OCI-LY1 (cell line): ENCODE results near the gene STX8.

Experiments used
- H2AFZ ChIP-seq: fragments of 200-600 bp; sonication (generic), shearing (Covaris generic); 2 replicates; pipeline ENCODE4 v1.6.0; 2014; ENCODE audit warnings: antibody characterized with exemption, mild to moderate bottlenecking, low read length
- H3F3A ChIP-seq: fragments of 200-600 bp; sonication (generic), shearing (Covaris generic); 2 replicates; pipeline ENCODE4 v1.6.0; 2014; ENCODE audit warnings: mild to moderate bottlenecking, antibody characterized with exemption, low read length, moderate library complexity; ENCODE audit not compliant: insufficient read depth
- H3K27ac ChIP-seq: fragments of 200-600 bp; sonication (generic); 2 replicates; pipeline ENCODE4 v1.5.1; 2014; ENCODE audit warnings: low read length, mixed run types, mild to moderate bottlenecking, low read depth; ENCODE audit not compliant: poor library complexity, severe bottlenecking
- H3K27me3 ChIP-seq: fragments of 200-600 bp; sonication (generic); 2 replicates; pipeline ENCODE4 v1.6.0; 2014; ENCODE audit warnings: antibody characterized with exemption, mild to moderate bottlenecking, low read length, moderate library complexity; ENCODE audit not compliant: insufficient read depth
- H3K36me3 ChIP-seq: fragments of 200-600 bp; sonication (generic); 2 replicates; pipeline ENCODE4 v1.6.1; 2014; ENCODE audit warnings: mild to moderate bottlenecking, antibody characterized with exemption, low read length, moderate library complexity, mixed read lengths; ENCODE audit not compliant: insufficient read depth
- H3K4me1 ChIP-seq: fragments of 200-600 bp; sonication (generic); 2 replicates; pipeline ENCODE4 v1.5.1; 2014; ENCODE audit warnings: mild to moderate bottlenecking, low read length, moderate library complexity; ENCODE audit not compliant: insufficient read depth, severe bottlenecking
- H3K4me2 ChIP-seq: fragments of 200-600 bp; sonication (generic), shearing (Covaris generic); 2 replicates; pipeline ENCODE4 v1.6.1; 2014; ENCODE audit warnings: low read length
- H3K4me3 ChIP-seq: fragments of 200-600 bp; sonication (generic); 2 replicates; pipeline ENCODE4 v1.5.1; 2014; ENCODE audit warnings: low read length, low read depth, mild to moderate bottlenecking, mixed read lengths; ENCODE audit not compliant: poor library complexity, severe bottlenecking
- H3K79me2 ChIP-seq: fragments of 200-600 bp; shearing (Covaris generic); 2 replicates; pipeline ENCODE4 v1.6.1; 2016; ENCODE audit warnings: mixed run types, low read length, mixed read lengths; ENCODE audit not compliant: insufficient read depth
- H3K9ac ChIP-seq: fragments of 200-600 bp; sonication (generic), shearing (Covaris generic); 2 replicates; pipeline ENCODE4 v1.6.1; 2014; ENCODE audit warnings: mild to moderate bottlenecking, low read length, mixed read lengths
- H3K9me2 ChIP-seq: fragments of 200-600 bp; sonication (generic), shearing (Covaris generic); 2 replicates; pipeline ENCODE4 v1.6.1; 2014; ENCODE audit warnings: low read depth, mild to moderate bottlenecking, low read length, mixed read lengths
- H3K9me3 ChIP-seq: fragments of 200-600 bp; shearing (Covaris generic); 2 replicates; pipeline ENCODE4 v1.6.1; 2014; ENCODE audit warnings: low read length, mixed read lengths
- H4K20me1 ChIP-seq: fragments of 200-600 bp; sonication (generic), shearing (Covaris generic); 2 replicates; pipeline ENCODE4 v1.6.0; 2016; ENCODE audit warnings: mild to moderate bottlenecking, low read length; ENCODE audit not compliant: insufficient read depth
- EZH2 ChIP-seq: fragments of 200-600 bp; sonication (generic), shearing (Covaris generic); IDR thresholded peaks from 2 replicates; pipeline ENCODE4 v1.8.0; 2017; ENCODE audit warnings: borderline replicate concordance, mixed run types, mild to moderate bottlenecking, antibody characterized with exemption, low read length, moderate library complexity, mixed read lengths
- TF ChIP-seq, protein P1 (sequence below): fragments of 200-600 bp; sonication (generic), shearing (Covaris generic); IDR thresholded peaks from 2 replicates; pipeline ENCODE4 v1.5.1; 2017; ENCODE audit warnings: mild to moderate bottlenecking, antibody characterized with exemption, low read length, moderate library complexity, mixed read lengths

STX8 gene

GRCh38 chr17:9233761-9234160 lies 341.9 kb downstream of the STX8 start:
- Histone ChIP-seq H3K27me3 (0 out of 2 replicates have a peak, but pooled peaks cover under 1% of the 10 kb centered on the region), H3K79me2 (no peaks in the 10 kb centered on the region), H4K20me1 (no peaks in the 10 kb centered on the region), H3K4me2 (no peak overlapping the region), H3K27ac (no peak overlapping the region), H3K9ac (no peak overlapping the region), H3K36me3 (no peaks in the 10 kb centered on the region), H2AFZ (no peak overlapping the region), H3K4me3 (no peak overlapping the region), H3F3A (no peaks in the 10 kb centered on the region), H3K4me1 (no peaks in the 10 kb centered on the region), H3K9me3 (no peaks in the 10 kb centered on the region), H3K9me2 (no peaks in the 10 kb centered on the region)
- no peak for TF ChIP-seq EZH2
- TF ChIP-seq, protein P1, sequence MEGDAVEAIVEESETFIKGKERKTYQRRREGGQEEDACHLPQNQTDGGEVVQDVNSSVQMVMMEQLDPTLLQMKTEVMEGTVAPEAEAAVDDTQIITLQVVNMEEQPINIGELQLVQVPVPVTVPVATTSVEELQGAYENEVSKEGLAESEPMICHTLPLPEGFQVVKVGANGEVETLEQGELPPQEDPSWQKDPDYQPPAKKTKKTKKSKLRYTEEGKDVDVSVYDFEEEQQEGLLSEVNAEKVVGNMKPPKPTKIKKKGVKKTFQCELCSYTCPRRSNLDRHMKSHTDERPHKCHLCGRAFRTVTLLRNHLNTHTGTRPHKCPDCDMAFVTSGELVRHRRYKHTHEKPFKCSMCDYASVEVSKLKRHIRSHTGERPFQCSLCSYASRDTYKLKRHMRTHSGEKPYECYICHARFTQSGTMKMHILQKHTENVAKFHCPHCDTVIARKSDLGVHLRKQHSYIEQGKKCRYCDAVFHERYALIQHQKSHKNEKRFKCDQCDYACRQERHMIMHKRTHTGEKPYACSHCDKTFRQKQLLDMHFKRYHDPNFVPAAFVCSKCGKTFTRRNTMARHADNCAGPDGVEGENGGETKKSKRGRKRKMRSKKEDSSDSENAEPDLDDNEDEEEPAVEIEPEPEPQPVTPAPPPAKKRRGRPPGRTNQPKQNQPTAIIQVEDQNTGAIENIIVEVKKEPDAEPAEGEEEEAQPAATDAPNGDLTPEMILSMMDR = no peak

DNA sequence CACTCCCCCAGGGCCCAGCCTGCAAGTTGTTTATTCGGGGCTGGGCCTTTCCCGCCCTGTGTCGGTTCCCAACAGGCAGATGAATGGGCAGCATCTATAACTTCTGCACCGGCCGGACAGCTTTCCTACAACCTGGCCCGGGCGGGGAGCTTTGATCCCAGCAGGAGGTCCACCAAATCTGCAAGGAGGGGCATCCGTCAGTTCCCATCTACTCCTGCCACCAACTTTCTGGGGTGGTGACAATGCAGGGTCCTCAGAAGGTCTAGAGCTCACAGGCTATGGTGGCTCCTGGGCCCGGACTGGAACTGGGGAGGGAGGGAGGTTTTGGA lies 342.4 kb downstream of the STX8 start:
- Histone ChIP-seq H3K36me3 (no peaks in the 10 kb centered on the region), H3K27ac (no peak overlapping the region), H3K9ac (no peak overlapping the region), H3K27me3 (no peaks in the 10 kb centered on the region), H3K9me3 (no peaks in the 10 kb centered on the region), H3F3A (no peaks in the 10 kb centered on the region), H3K79me2 (no peaks in the 10 kb centered on the region), H3K4me3 (no peak overlapping the region), H4K20me1 (no peaks in the 10 kb centered on the region), H3K4me1 (no peaks in the 10 kb centered on the region), H3K9me2 (no peaks in the 10 kb centered on the region), H2AFZ (no peak overlapping the region), H3K4me2 (no peak overlapping the region)
- TF ChIP-seq, protein P1 = no peak
- TF ChIP-seq EZH2 = no peak

GRCh38 chr17:9232591-9233270 lies 342.9 kb downstream of the STX8 start:
- Histone ChIP-seq H3K79me2 (no peaks in the 10 kb centered on the region), H4K20me1 (no peaks in the 10 kb centered on the region), H3K9ac (no peak overlapping the region), H3K4me1 (no peaks in the 10 kb centered on the region), H3K36me3 (no peaks in the 10 kb centered on the region), H3K9me3 (no peaks in the 10 kb centered on the region), H3K27me3 (no peaks in the 10 kb centered on the region; the same call in 1 of the 2 replicates), H3F3A (no peaks in the 10 kb centered on the region), H3K27ac (no peak overlapping the region), H3K9me2 (no peaks in the 10 kb centered on the region), H3K4me2 (no peak overlapping the region), H2AFZ (no peak overlapping the region), H3K4me3 (no peak overlapping the region)
- TF ChIP-seq, protein P1 = no peak
- TF ChIP-seq EZH2 = no peak
